ENCODE measurements around the gene MSMP.
A peak's percentile ranks its signal among the peaks of the same experiment; 100 is the strongest.

MSMP gene

GRCh38 chr9:35732800-35733541, 21.1 kb downstream of the MSMP start:
- peak overlapping the region; percentile 63 for H3K27ac ChIP-seq
- TF ChIP-seq POLR2AphosphoS5 (IDR thresholded peaks at IDR 0.05; ENCODE audit: borderline replicate concordance, low read depth, low read length): no peak
- TF ChIP-seq FOXP2 (optimal IDR thresholded peaks at IDR 0.05; ENCODE audit: control extremely low read depth, extremely low read length, insufficient read depth): no peak
- no peak for TF ChIP-seq EZH2 (IDR thresholded peaks at IDR 0.05)
- H3K4me3 ChIP-seq: peak overlapping the region; percentile 95
- DNase-seq (ENCODE audit: low read depth, low spot score): no peak
- H3K36me3 ChIP-seq (ENCODE audit: insufficient read depth, low read length): peaks cover 26% of the 10 kb centered on the region; the same call in 1 of the 2 replicates
- peak overlapping the region; percentile 95 for H3K9ac ChIP-seq (ENCODE audit: insufficient read length)
- H3K9me3 ChIP-seq (ENCODE audit: low read depth, low read length): no peaks in the 10 kb centered on the region

GRCh38 chr9:35732185-35732799, 21.8 kb downstream of the MSMP start, which contains the start of the genes CREB3 and TLN1:
Gene CREB3 (plus strand): TSS chr9:35732666. CDS start chr9:35732773, 107 bp downstream.
Gene TLN1 (minus strand): TSS chr9:35732195. CDS start chr9:35725694, 6,501 bp downstream.
- H3K9ac ChIP-seq (ENCODE audit: insufficient read length): peak within 1 kb of the TSS; percentile 95
- DNase-seq (ENCODE audit: low read depth, low spot score): peak; percentile 88
- peak within 1 kb of the TSS; percentile 63 for H3K27ac ChIP-seq
- H3K36me3 ChIP-seq (ENCODE audit: insufficient read depth, low read length): peaks cover 19% of the 10 kb centered on the region; the same call in 1 of the 2 replicates
- peak within 1 kb of the TSS; percentile 95 for H3K4me3 ChIP-seq
- peak; percentile 94 for TF ChIP-seq POLR2AphosphoS5 (IDR thresholded peaks at IDR 0.05; ENCODE audit: borderline replicate concordance, low read depth, low read length)
- TF ChIP-seq EZH2 (IDR thresholded peaks at IDR 0.05): no peak
- H3K9me3 ChIP-seq (ENCODE audit: low read depth, low read length): no peaks in the 10 kb centered on the region

GRCh38 chr9:35731415-35732184, 22.5 kb downstream of the MSMP start:
- Histone ChIP-seq H3K27ac (peak overlapping the region; percentile 63), H3K36me3 (ENCODE audit: insufficient read depth, low read length) (peaks cover 12% of the 10 kb centered on the region; the same call in 1 of the 2 replicates), H3K9ac (ENCODE audit: insufficient read length) (peak overlapping the region; percentile 95), H3K4me3 (peak overlapping the region; percentile 95), H3K9me3 (ENCODE audit: low read depth, low read length) (no peaks in the 10 kb centered on the region)
- DNase-seq (ENCODE audit: low read depth, low spot score): no peak
- TF ChIP-seq EZH2 (IDR thresholded peaks at IDR 0.05) (no peak), POLR2AphosphoS5 (IDR thresholded peaks at IDR 0.05; ENCODE audit: borderline replicate concordance, low read depth, low read length) (no peak), FOXP2 (optimal IDR thresholded peaks at IDR 0.05; ENCODE audit: control extremely low read depth, extremely low read length, insufficient read depth) (no peak)

GRCh38 chr9:35730486-35730854, 23.6 kb downstream of the MSMP start:
- no peak for TF ChIP-seq POLR2AphosphoS5 (IDR thresholded peaks at IDR 0.05; ENCODE audit: borderline replicate concordance, low read depth, low read length)
- TF ChIP-seq FOXP2 (optimal IDR thresholded peaks at IDR 0.05; ENCODE audit: control extremely low read depth, extremely low read length, insufficient read depth): no peak
- TF ChIP-seq EZH2 (IDR thresholded peaks at IDR 0.05): no peak
- H3K9me3 ChIP-seq (ENCODE audit: low read depth, low read length): no peaks in the 10 kb centered on the region
- H3K9ac ChIP-seq (ENCODE audit: insufficient read length): no peak overlapping the region
- no peak for DNase-seq (ENCODE audit: low read depth, low spot score)
- peak overlapping the region; percentile 95 for H3K4me3 ChIP-seq
- H3K27ac ChIP-seq: no peak overlapping the region
- peaks cover 7% of the 10 kb centered on the region; the same call in 1 of the 2 replicates for H3K36me3 ChIP-seq (ENCODE audit: insufficient read depth, low read length)

GRCh38 chr9:35729700-35730485, 24.2 kb downstream of the MSMP start:
- Histone ChIP-seq H3K9ac (ENCODE audit: insufficient read length) (no peak overlapping the region), H3K27ac (no peak overlapping the region), H3K36me3 (ENCODE audit: insufficient read depth, low read length) (peaks cover 6% of the 10 kb centered on the region; the same call in 1 of the 2 replicates), H3K4me3 (no peak overlapping the region), H3K9me3 (ENCODE audit: low read depth, low read length) (no peaks in the 10 kb centered on the region)
- no peak for TF ChIP-seq FOXP2 (optimal IDR thresholded peaks at IDR 0.05; ENCODE audit: control extremely low read depth, extremely low read length, insufficient read depth)
- no peak for TF ChIP-seq POLR2AphosphoS5 (IDR thresholded peaks at IDR 0.05; ENCODE audit: borderline replicate concordance, low read depth, low read length)
- TF ChIP-seq EZH2 (IDR thresholded peaks at IDR 0.05): no peak
- DNase-seq (ENCODE audit: low read depth, low spot score): no peak

- TF ChIP-seq EZH2 (IDR thresholded peaks at IDR 0.05) (no peak), POLR2AphosphoS5 (IDR thresholded peaks at IDR 0.05; ENCODE audit: borderline replicate concordance, low read depth, low read length) (no peak), FOXP2 (optimal IDR thresholded peaks at IDR 0.05; ENCODE audit: control extremely low read depth, extremely low read length, insufficient read depth) (no peak)
- Histone ChIP-seq H3K9ac (ENCODE audit: insufficient read length) (no peak overlapping the region), H3K9me3 (ENCODE audit: low read depth, low read length) (no peaks in the 10 kb centered on the region), H3K36me3 (ENCODE audit: insufficient read depth, low read length) (peaks cover 11% of the 10 kb centered on the region), H3K27ac (no peak overlapping the region), H3K4me3 (no peak overlapping the region)
- DNase-seq (ENCODE audit: low read depth, low spot score): no peak
Measured at GRCh38 chr9:35729101-35729500, 25.0 kb downstream of the MSMP start.

- no peak for DNase-seq (ENCODE audit: low read depth, low spot score)
- Histone ChIP-seq H3K27ac (no peak overlapping the region), H3K9ac (ENCODE audit: insufficient read length) (no peak overlapping the region), H3K4me3 (no peak overlapping the region), H3K36me3 (ENCODE audit: insufficient read depth, low read length) (peaks cover 19% of the 10 kb centered on the region), H3K9me3 (ENCODE audit: low read depth, low read length) (no peaks in the 10 kb centered on the region)
- TF ChIP-seq EZH2 (IDR thresholded peaks at IDR 0.05): no peak
- no peak for TF ChIP-seq POLR2AphosphoS5 (IDR thresholded peaks at IDR 0.05; ENCODE audit: borderline replicate concordance, low read depth, low read length)
- TF ChIP-seq FOXP2 (optimal IDR thresholded peaks at IDR 0.05; ENCODE audit: control extremely low read depth, extremely low read length, insufficient read depth): no peak
Measured at GRCh38 chr9:35728041-35728971, 25.8 kb downstream of the MSMP start.

Measured in SK-N-MC (cell line).